DOHH2 (cell line): ENCODE results near the gene RABGAP1L.

ENCODE experiments used
- CTCF ChIP-seq: fragments of 200-600 bp; sonication (generic); IDR thresholded peaks from one replicate; pipeline ENCODE4 v1.5.1; 2014; ENCODE audit warnings: antibody characterized with exemption, mild to moderate bottlenecking, low read depth, low read length; ENCODE audit not compliant: poor library complexity, severe bottlenecking
- EZH2phosphoT487 ChIP-seq: fragments of 200-600 bp; sonication (generic); IDR thresholded peaks from 2 replicates; pipeline ENCODE4 v1.6.1; 2017; ENCODE audit warnings: borderline replicate concordance, mild to moderate bottlenecking, antibody characterized with exemption, low read length, moderate library complexity, mixed read lengths

- no peak for TF ChIP-seq CTCF
- no peak for TF ChIP-seq EZH2phosphoT487
Observed at GRCh38 chr1:174243451-174244000, 84.2 kb downstream of the RABGAP1L start.
